ENCODE measurements around the gene ERCC8. TPM values are rescaled to one million over a fixed set of nuclear protein-coding genes. Genes with fewer than 3 reads are reported as not detected.

The ERCC8 gene
- total and polyA plus RNA-seq, 9 of the 15 experiments (the other 6 are each of a cell fraction or from before 2014, with no cell fraction given), result 10.1 to 41.8 (median 24.4) TPM

DNA sequence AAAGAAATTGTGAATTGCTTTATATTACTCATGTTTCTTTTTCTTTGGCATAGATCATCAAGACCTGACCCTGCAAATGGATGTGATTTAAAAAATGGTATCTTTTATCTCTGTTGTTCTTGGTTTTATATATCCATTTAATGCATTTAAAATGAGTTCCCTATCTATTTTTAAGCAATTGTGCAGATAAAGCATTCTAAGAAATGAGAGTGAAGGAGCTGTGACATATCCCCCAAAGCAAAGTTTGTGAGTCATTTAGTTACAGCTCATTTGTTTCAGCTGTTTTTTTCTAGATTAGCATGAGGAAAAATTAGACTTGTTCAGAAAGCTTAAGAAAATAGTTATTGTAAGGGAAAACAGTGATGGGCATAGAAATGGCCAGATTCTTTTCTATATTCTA lies 93.2 kb downstream of the ERCC8 start:
- intact Hi-C loops (cut with micrococcal nuclease), result no loop called here
- H3K9me1 ChIP-seq (ENCODE audit: control insufficient read depth, insufficient read depth, low read length), result no peaks in the 10 kb centered on the region
- POLR2A ChIA-PET, result interaction anchor here (1.0 to 2.2 kb wide), 2 partner anchors 7 to 16 kb away, joined by 3 to 7 read pairs; partner anchors contain the start of gene ELOVL7
- TF ChIP-seq ETV1 (tag; conservative IDR thresholded peaks at IDR 0.05; ENCODE audit: low read depth) (no peak), ZNF232 (CRISPR knock-in tag; IDR thresholded peaks at IDR 0.05) (no peak), SLC30A9 (CRISPR knock-in tag; IDR thresholded peaks at IDR 0.05) (no peak), CBFA2T2 (conservative IDR thresholded peaks at IDR 0.05) (no peak), FOSL1 (tag; conservative IDR thresholded peaks at IDR 0.05) (0 out of 2 replicates have a peak, but pooled peaks have one; percentile 16)
- no peak overlapping the region for H3K4me2 ChIP-seq (ENCODE audit: insufficient read depth, low read length)
- FAIRE-seq (no peak), ATAC-seq (no peak), DNase-seq (ENCODE audit: extremely low read depth in 1 of 4, low spot score in 3 of 4) (no peak)
- H3K4me1 ChIP-seq (replicated peaks in 1 of 2; ENCODE audit: control insufficient read depth in 2 of 2, insufficient read depth in 2 of 2, low read length in 2 of 2), result peaks cover 5 to 17% of the 10 kb centered on the region in 2 experiments; a peak in 3 of 5 replicates
- no TSS peak for BruUV-seq (replicated peaks)
- H3K36me3 ChIP-seq (ENCODE audit: control insufficient read depth, insufficient read depth, low read length), result no peaks in the 10 kb centered on the region
- H3K9me3 ChIP-seq (replicated peaks; ENCODE audit: control insufficient read depth, insufficient read depth, low read depth, low read length), result no peaks in the 10 kb centered on the region
- H4K20me1 ChIP-seq (replicated peaks; ENCODE audit: control insufficient read depth, insufficient read depth, low read length), result no peaks in the 10 kb centered on the region
- CTCF ChIA-PET (ENCODE audit: low intra/inter-chr PET ratio), result no interaction called here
- no peaks in the 10 kb centered on the region for H3K79me2 ChIP-seq (ENCODE audit: control insufficient read depth, insufficient read depth, low read length)
- H3K9ac ChIP-seq (ENCODE audit: insufficient read depth in 1 of 2, low read depth in 2 of 2, low read length in 2 of 2), result no peak overlapping the region
- H3K27me3 ChIP-seq (ENCODE audit: control insufficient read depth in 2 of 2, insufficient read depth in 2 of 2, low read length in 2 of 2), result no peaks in the 10 kb centered on the region
- no peak overlapping the region for H3K4me3 ChIP-seq
- no peak overlapping the region for H2AFZ ChIP-seq (ENCODE audit: low read depth, low read length)
- H3K27ac ChIP-seq (ENCODE audit: extremely low read depth, low read depth, low read length), result no peak overlapping the region
- in situ Hi-C loops (cut with MboI), result no loop called here

DNA sequence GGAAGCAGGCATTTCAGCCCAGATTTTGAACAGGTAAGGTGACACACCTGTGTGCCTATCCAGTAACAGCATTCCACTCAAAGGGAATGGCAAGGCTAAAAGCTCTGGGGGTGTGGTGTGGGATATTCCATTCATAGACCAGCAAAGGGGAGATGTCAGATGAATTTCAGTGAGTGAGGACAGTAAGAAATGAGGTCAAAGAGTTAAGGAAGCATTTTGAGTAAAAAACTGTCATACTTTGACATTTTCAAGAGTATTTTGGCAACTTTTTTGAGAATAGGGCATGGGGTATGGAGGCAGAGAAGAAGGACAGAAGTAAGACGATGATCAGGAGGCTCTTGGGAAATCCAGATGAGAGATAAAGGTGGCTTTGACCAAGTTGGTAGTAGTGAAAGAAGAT lies 98.6 kb downstream of the ERCC8 start:
- ChIA-PET POLR2A (no interaction called here), CTCF (ENCODE audit: low intra/inter-chr PET ratio) (no interaction called here)
- no peak overlapping the region for H3K4me3 ChIP-seq
- no peak overlapping the region for H3K4me2 ChIP-seq (ENCODE audit: insufficient read depth, low read length)
- peaks cover 5 to 14% of the 10 kb centered on the region in 2 experiments; a peak in 4 of 5 replicates for H3K4me1 ChIP-seq (replicated peaks in 1 of 2; ENCODE audit: control insufficient read depth in 2 of 2, insufficient read depth in 2 of 2, low read length in 2 of 2)
- intact Hi-C loops (cut with micrococcal nuclease), result loop anchor here (10.0 kb wide), 1 partner anchor 319 kb away; the partner anchor contains the start of gene SMIM15
- H3K27me3 ChIP-seq (ENCODE audit: control insufficient read depth in 2 of 2, insufficient read depth in 2 of 2, low read length in 2 of 2), result peaks cover 0 to 14% of the 10 kb centered on the region in 2 experiments; a peak in 3 of 5 replicates
- DNase-seq (ENCODE audit: extremely low read depth in 1 of 4, low spot score in 3 of 4), result no peak
- WGBS (ENCODE audit: insufficient coverage, low coverage, missing lambda C conversion rate), result 0% methylated on average over 1 of the region's 1 CpG
- in situ Hi-C loops (cut with MboI), result no loop called here
- no peaks in the 10 kb centered on the region for H3K36me3 ChIP-seq (ENCODE audit: control insufficient read depth, insufficient read depth, low read length)
- FAIRE-seq, result no peak
- H3K27ac ChIP-seq (ENCODE audit: extremely low read depth, low read depth, low read length), result no peak overlapping the region
- no peak for TF ChIP-seq ILK (tag; IDR thresholded peaks at IDR 0.05; ENCODE audit: borderline replicate concordance, low read depth)
- TF ChIP-seq KLF6 (CRISPR knock-in tag; IDR thresholded peaks at IDR 0.05; ENCODE audit: borderline replicate concordance), result no peak
- TF ChIP-seq, protein P1, sequence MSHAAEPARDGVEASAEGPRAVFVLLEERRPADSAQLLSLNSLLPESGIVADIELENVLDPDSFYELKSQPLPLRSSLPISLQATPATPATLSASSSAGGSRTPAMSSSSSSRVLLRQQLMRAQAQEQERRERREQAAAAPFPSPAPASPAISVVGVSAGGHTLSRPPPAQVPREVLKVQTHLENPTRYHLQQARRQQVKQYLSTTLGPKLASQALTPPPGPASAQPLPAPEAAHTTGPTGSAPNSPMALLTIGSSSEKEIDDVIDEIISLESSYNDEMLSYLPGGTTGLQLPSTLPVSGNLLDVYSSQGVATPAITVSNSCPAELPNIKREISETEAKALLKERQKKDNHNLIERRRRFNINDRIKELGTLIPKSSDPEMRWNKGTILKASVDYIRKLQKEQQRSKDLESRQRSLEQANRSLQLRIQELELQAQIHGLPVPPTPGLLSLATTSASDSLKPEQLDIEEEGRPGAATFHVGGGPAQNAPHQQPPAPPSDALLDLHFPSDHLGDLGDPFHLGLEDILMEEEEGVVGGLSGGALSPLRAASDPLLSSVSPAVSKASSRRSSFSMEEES (CRISPR knock-in tag; IDR thresholded peaks at IDR 0.05), result no peak
- TF ChIP-seq, protein P2, sequence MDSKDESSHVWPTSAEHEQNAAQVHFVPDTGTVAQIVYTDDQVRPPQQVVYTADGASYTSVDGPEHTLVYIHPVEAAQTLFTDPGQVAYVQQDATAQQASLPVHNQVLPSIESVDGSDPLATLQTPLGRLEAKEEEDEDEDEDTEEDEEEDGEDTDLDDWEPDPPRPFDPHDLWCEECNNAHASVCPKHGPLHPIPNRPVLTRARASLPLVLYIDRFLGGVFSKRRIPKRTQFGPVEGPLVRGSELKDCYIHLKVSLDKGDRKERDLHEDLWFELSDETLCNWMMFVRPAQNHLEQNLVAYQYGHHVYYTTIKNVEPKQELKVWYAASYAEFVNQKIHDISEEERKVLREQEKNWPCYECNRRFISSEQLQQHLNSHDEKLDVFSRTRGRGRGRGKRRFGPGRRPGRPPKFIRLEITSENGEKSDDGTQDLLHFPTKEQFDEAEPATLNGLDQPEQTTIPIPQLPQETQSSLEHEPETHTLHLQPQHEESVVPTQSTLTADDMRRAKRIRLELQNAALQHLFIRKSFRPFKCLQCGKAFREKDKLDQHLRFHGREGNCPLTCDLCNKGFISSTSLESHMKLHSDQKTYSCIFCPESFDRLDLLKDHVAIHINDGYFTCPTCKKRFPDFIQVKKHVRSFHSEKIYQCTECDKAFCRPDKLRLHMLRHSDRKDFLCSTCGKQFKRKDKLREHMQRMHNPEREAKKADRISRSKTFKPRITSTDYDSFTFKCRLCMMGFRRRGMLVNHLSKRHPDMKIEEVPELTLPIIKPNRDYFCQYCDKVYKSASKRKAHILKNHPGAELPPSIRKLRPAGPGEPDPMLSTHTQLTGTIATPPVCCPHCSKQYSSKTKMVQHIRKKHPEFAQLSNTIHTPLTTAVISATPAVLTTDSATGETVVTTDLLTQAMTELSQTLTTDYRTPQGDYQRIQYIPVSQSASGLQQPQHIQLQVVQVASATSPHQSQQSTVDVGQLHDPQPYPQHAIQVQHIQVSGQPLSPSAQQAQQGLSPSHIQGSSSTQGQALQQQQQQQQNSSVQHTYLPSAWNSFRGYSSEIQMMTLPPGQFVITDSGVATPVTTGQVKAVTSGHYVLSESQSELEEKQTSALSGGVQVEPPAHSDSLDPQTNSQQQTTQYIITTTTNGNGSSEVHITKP (IDR thresholded peaks at IDR 0.05; ENCODE audit: partially characterized antibody), result peak; percentile 91
- no peak for TF ChIP-seq KDM4B (IDR thresholded peaks at IDR 0.05; ENCODE audit: borderline replicate concordance in 2 of 2, low read depth in 1 of 2)
- peaks cover 6% of the 10 kb centered on the region; the same call in 1 of the 3 replicates for H3K79me2 ChIP-seq (ENCODE audit: control insufficient read depth, insufficient read depth, low read length)
- H2AFZ ChIP-seq (ENCODE audit: low read depth, low read length), result no peak overlapping the region
- ATAC-seq, result no peak
- no TSS peak for BruUV-seq (replicated peaks)
- H3K9ac ChIP-seq (ENCODE audit: insufficient read depth in 1 of 2, low read depth in 2 of 2, low read length in 2 of 2), result no peak overlapping the region
- no peaks in the 10 kb centered on the region for H3K9me1 ChIP-seq (ENCODE audit: control insufficient read depth, insufficient read depth, low read length)
- no peaks in the 10 kb centered on the region for H3K9me3 ChIP-seq (replicated peaks; ENCODE audit: control insufficient read depth, insufficient read depth, low read depth, low read length)
- H4K20me1 ChIP-seq (replicated peaks; ENCODE audit: control insufficient read depth, insufficient read depth, low read length), result no peaks in the 10 kb centered on the region

Measured in K562 (cell line).